LNCaP clone FGC (cell line): ENCODE results near the gene PHF20.
A peak's percentile ranks its signal among the peaks of the same experiment; 100 is the strongest.
"Not testable (repeated sequence)": the region's sequence is repeated elsewhere in the genome, so short reads cannot be mapped to it uniquely, and the experiment has no call there.

Source experiments
- DNase-seq: peaks from one replicate; pipeline ENCODE4 v3.0.0-alpha.2; 2011; ENCODE audit warnings: low read depth
- H3K4me3 ChIP-seq: 2 replicates; pipeline ENCODE4 v1.5.1; 2011; ENCODE audit warnings: mild to moderate bottlenecking, low read depth, low read length, control low read depth
- CTCF ChIP-seq: IDR thresholded peaks from 2 replicates; pipeline ENCODE4 v1.5.1; 2012; ENCODE audit warnings: mild to moderate bottlenecking; ENCODE audit not compliant: control insufficient read depth, insufficient read depth; ENCODE audit errors: extremely low read depth

The PHF20 gene

GRCh38 chr20:35947907-35948306, 176.1 kb downstream of the PHF20 start:
- no peak overlapping the region for H3K4me3 ChIP-seq
- no peak for DNase-seq
- no peak for TF ChIP-seq CTCF

- no peak for DNase-seq
- no peak for TF ChIP-seq CTCF
- no peak overlapping the region for H3K4me3 ChIP-seq
These were observed 178.3 kb downstream of the PHF20 start for GRCh38 chr20:35950093-35950492.

GRCh38 chr20:35952080-35952479, 180.3 kb downstream of the PHF20 start:
- not testable (repeated sequence) for DNase-seq
- H3K4me3 ChIP-seq, result peak overlapping the region; percentile 95

- DNase-seq, result peak; percentile 58
- no peak for TF ChIP-seq CTCF
These were observed 180.9 kb downstream of the PHF20 start for GRCh38 chr20:35952480-35953386.

GRCh38 chr20:35953387-35954199, 181.8 kb downstream of the PHF20 start:
- peak overlapping the region; percentile 95 for H3K4me3 ChIP-seq
- no peak for TF ChIP-seq CTCF
- no peak for DNase-seq

More at GRCh38 chr20:35952480-35953386, 180.9 kb downstream of the PHF20 start:
- peak overlapping the region; percentile 95 for H3K4me3 ChIP-seq

GRCh38 chr20:35954200-35954906, 182.5 kb downstream of the PHF20 start, which contains the start of gene SCAND1:
Gene SCAND1 (minus strand): TSS chr20:35954502. CDS start chr20:35954284, 218 bp downstream.
- TF ChIP-seq CTCF, result peak; percentile 100
- DNase-seq, result peak; percentile 95
- peak within 1 kb of the TSS; percentile 95 for H3K4me3 ChIP-seq

GRCh38 chr20:35954907-35955251, 183.1 kb downstream of the PHF20 start:
- peak overlapping the region; percentile 95 for H3K4me3 ChIP-seq
- TF ChIP-seq CTCF, result no peak
- DNase-seq, result no peak
